ENCODE results near the gene CAMKMT. TPM values are rescaled to one million over a fixed set of nuclear protein-coding genes. Genes with fewer than 3 reads are reported as not detected.

CAMKMT gene
- total RNA-seq, 2 donors from 2014 or later = 12.0 to 12.6 TPM

DNA sequence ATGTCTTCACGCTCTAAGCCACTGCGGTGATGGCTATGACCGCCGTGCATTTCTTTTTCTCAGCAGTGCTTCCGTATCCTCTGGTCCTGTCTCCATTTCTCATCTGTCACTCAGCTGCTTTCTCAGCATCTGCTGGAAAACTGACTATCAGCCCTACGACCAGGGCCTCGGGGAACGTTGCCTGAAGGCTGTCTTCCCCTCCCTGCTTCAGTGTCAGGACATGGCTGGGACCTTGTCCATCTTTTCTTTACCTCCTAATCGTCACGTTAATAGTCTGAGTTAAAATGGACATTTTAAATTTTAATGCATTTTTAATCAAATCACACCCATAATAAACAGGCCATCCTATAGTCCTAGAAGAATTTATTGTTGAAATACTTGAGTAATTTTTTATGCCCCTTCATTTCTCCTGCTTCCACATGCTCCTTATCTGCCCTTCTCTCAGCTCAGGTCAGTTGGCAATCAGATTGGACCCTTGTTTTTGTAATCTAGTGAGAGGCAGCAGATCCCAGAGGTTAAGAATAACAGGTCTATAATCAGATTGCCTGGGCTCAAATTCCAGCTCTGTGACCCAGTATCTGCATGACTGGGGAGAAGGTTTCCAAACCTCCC is 329.5 kb downstream of the CAMKMT start:
- intact Hi-C loops (cut with DNase I) = no loop called here
- DNase-seq (ENCODE audit: low spot score) = no peak

DNA sequence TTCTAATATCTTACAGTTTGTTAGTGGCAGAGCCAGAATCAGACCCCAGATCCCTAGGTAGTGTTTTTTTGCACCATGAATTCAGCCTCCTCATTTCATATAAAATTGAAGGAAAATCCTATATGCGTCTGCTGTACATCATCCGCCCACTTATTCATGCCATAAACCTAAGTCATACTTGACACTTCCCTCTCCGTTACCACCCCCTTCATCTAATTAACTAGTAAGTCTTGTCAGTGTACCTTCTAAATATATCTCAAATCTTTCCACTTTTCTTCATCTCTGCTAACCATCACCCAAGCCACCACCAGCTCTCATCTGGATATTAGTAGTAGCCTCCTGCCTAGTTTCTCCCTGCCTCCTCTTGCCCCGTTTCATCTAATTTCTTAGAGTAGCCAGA is 331.1 kb downstream of the CAMKMT start:
- intact Hi-C loops (cut with DNase I) = no loop called here
- DNase-seq (ENCODE audit: low spot score) = no peak

DNA sequence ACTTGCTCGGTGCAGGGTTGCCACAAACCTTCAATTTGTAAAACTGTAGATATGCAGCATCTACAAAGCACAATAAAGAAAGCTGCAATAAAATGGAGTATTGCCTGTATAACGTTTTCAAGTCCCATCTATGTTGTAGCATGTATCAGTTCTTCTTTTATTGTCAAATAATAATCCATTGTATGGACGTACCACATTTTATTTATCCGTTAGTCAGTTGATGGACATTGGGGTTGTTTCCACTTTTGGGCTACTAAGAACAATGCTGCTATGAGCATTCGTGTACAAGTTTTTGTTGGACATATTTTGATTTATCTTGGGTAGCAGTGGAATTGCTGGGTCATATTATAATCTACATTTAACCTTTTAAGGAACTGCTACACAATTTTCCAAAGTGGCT is 339.1 kb downstream of the CAMKMT start:
- intact Hi-C loops (cut with DNase I) = no loop called here
- DNase-seq (ENCODE audit: low spot score) = no peak

DNA sequence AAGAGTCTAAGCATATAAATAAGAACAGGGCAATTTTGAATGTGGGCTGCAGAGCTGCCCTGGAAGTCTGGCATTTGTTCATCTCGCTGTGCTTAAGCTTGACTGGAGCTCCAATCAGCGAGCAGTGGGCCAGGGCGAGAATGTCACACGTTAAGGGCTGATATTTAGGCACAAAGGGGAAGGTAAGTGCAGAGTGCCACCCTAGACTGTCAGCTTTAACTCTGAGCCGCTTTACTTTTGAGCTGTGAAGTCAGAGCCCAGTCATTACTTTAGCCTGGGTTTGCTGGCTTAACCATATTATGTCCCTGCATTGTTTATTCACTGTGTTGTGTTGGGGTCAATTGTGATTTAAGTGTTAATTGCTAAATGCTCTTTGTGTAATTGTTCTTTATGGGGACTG is 343.6 kb downstream of the CAMKMT start:
- no peak for DNase-seq (ENCODE audit: low spot score)
- intact Hi-C loops (cut with DNase I) = no loop called here

DNA sequence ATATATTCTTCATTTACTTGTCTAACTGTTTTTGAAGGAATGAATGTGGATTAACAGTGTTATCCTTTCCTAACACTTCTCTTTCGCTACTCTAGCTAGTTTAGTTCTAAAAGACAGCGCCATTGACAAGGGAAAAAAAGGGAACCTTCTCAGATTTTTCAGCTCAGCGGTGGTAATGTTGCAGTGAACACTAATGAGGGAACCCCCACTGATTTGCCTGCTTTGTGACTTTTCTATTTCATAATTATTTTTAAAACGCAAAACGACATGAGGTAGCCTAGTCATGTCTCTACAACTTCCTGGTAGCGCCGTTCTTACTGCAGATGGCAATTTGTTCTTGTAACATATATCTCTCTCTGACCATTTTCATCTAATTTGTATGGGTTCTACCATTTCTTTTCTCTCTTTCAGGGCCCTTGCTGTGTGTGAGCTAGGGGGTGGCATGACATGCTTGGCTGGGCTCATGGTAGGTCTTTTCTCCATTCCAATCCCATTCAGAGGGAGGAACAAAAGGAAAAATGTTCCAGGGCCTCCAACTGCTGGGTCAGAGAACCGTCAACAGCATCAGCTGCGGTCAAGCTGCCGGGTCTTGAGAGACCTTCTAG is 344.2 kb downstream of the CAMKMT start:
- intact Hi-C loops (cut with DNase I) = no loop called here
- no peak for DNase-seq (ENCODE audit: low spot score)

DNA sequence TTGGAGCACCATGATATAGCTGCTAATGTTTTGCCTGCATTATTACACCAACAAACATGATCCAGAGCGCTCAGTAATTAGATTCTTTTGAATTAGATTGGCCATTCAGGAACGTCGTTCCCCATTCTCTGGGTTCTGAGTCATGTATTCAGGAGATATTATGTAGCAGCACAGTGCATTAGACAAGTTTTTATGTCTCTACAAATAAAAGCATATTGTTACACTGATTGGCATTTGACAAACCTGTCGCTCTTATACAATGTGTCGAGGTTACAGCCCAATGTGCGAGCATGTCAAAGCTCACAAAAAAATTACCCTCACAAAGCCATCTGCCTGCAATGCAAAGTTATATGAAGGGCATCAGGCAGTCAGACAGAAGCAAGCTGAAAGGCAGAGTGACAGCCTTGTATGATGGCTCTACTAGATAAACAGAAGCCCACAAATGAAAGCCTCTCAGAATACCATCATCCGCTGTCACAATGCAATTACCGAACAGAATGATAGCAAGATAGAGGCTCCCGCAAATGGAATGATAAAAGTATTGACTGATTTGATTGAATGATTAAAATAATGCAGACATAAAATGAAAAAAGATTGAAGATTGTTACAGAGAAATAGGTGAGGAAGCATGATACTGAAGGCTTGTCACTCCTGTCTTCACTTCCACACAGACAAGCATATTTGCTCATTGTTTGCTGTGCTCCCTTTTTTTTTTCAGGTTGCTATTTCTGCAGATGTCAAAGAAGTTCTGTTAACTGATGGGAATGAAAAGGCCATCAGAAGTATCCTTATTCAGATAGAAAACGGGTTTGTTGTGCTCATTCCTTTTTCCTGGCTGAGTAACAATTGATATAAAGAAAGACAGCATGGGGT is 345.2 kb downstream of the CAMKMT start:
- DNase-seq (ENCODE audit: low spot score) = no peak
- intact Hi-C loops (cut with DNase I) = no loop called here

DNA sequence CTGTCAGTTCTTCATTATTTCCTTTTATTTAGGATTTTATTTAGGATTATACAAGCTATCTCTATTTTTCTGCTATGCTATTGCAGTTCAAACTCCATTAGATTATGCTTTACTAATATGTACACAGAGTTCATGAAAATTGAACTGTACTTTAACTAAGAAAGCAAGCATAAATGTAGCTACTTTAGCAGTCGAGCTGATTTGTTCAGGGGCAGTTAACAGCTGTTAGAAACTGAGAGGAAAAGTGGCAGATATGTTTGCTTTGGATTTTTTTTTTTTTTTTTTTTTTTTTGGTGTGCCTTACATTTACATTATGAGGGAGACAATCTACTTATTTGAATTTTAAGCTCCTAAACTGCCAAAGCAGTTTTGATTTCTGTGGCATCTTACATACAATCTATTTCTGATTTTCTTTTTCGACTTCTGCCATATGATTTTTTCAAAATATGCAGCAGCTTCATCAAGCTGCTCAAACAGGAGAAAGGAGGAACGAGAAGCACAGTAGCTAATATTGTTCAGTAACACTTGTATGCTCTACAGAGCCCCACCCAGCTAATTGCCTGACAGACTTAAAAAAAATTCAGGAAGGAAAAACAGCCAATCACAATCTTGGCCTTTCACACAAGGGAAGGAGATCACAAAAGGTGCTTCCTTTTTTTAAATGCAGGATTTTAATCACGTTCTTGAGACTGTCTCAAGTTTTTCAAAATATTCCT is 346.4 kb downstream of the CAMKMT start:
- intact Hi-C loops (cut with DNase I) = no loop called here
- DNase-seq (ENCODE audit: low spot score) = no peak

DNA sequence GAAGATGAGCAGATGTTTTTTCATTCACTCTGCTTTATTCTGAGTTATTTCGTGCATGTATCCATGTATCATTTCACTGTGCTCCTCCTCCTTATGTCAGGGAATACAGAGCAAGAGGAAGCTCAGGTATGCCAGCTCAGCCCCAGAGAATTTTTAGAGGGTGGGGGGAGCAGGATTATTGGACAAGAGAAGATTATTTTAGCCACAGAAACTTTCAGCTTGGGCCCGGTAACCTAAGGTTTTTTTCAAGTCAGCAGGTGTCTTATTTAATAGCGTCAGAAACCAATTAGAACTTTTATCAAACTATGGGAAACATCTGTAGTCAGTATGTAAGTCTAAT is 346.9 kb downstream of the CAMKMT start:
- DNase-seq (ENCODE audit: low spot score) = no peak
- intact Hi-C loops (cut with DNase I) = no loop called here

DNA sequence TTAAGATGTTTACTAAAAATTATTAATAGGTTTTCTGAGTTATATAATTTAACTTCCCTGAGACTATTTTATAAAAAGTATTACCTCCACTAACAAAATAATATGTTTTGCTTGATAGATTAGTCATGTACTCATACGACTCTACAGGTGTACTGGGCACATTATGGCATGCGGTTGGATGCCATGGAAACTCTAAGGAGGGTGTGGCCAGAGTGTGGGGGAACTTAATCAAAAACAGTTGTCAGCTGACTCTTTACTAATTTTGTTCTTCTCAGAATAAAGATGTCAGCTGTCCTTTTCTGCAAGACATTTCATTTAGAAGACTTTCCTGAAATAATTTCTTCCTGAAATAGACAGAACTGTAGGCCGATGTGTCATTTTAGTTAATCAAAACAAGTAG is 351.4 kb downstream of the CAMKMT start:
- DNase-seq (ENCODE audit: low spot score) = no peak
- intact Hi-C loops (cut with DNase I) = no loop called here

DNA sequence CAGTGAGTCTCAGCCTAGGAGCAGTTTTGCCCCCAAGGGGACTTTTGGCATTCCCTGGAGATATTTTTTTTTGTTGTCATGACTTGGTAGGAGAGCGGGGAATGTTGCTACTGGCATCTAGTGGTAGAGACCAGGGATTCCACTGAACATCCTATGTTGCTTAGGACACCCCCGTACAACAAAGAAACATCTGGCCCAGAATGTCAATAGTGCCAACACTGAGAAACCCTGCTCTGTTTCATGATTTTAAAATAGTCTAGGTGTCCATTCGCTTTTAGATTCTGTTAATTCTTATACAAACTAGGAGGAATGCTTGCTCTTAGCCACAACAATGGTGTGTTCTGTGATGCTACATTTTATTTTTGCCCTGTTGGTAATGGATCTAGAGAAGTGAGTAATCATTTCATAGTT is 353.9 kb downstream of the CAMKMT start:
- DNase-seq (ENCODE audit: low spot score) = no peak
- intact Hi-C loops (cut with DNase I) = no loop called here

DNA sequence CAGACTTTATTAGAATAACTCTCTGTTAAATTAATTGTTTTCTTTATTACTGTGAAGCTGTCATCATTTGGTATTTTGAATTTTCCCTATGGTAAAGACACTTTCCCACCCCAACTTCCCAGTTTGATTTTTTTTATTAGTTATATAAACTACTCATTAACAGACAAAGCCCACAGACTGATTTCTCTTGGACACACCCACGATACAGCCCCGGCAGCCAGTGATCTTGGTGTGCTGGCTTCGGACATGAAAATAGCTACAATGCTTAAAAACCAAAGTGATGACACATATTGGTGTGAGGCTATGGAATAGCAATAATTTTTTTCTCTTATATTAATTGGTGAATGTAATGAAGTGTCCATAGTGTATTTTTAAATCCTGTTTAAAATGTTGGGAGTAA is 354.4 kb downstream of the CAMKMT start:
- DNase-seq (ENCODE audit: low spot score) = no peak

DNA sequence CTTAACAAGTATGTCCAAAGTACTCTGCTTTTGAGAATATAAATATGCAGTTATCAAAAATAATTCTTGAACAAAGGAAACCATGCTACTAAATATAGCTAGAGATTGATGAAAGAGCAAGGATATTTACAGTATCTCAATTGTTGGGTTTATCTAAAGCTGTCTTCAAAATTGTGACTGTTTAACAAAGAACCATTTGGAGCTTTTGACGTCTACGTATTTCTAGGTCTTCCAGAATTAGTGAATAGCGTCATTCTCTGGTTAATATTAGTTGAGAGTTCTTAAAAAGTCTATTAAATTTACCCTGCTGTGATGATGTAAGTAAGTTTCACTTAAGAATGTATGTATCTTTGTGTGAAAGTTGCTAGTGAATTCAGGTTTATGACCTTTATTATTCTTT is 356.7 kb downstream of the CAMKMT start:
- no peak for DNase-seq (ENCODE audit: low spot score)
- intact Hi-C loops (cut with DNase I) = no loop called here

More for the DNA sequence above, 354.4 kb downstream of the CAMKMT start:
- intact Hi-C loops (cut with DNase I) = no loop called here

DNA sequence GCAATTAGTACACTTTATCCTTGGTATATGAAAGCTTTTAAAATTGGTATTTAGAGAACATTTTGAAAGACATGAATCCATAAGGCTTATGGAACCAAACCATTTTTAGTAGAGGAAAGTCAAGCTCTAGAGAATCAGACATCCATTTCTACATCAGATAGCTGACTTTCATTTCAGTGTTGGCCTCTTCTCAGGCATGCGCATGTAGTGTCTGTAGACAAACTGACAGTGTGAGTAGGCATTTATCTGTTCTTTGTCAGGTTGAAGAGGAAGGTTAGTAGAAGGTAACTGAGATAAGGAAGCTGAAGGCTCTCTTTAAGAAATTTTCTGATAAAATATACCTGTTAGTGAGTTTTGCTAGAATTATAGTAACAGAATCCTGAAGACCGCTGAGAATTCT is 357.8 kb downstream of the CAMKMT start:
- intact Hi-C loops (cut with DNase I) = no loop called here

DNA sequence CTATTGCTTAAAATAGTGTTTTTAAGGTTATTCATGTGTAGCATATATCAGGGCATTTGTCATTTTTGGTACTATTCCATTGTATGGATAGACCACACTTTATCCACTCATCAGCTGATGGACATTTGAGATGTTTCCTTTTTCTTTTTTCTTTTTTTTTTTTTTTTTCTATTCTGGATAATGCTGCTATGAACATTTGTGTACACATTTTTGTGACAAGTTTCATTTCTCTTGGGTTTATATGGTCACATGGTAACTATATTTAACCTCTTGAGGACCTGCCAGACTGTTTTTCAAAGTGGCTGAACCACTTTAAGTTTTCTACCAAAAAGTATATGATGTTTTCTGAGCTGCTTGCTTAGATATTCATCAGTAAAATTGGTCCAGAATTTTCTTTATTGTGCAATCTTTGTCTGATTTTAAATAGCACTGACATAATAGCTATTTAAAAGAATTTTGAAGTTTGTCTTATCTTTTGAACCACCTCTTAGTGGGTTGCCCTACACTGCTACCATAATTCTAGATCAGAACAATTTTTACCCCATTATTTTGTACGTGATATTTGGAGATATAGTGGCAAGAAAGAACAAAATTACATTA is 360.4 kb downstream of the CAMKMT start:
- no peak for DNase-seq (ENCODE audit: low spot score)
- intact Hi-C loops (cut with DNase I) = no loop called here

More for the DNA sequence above, 357.8 kb downstream of the CAMKMT start:
- DNase-seq (ENCODE audit: low spot score) = no peak

DNA sequence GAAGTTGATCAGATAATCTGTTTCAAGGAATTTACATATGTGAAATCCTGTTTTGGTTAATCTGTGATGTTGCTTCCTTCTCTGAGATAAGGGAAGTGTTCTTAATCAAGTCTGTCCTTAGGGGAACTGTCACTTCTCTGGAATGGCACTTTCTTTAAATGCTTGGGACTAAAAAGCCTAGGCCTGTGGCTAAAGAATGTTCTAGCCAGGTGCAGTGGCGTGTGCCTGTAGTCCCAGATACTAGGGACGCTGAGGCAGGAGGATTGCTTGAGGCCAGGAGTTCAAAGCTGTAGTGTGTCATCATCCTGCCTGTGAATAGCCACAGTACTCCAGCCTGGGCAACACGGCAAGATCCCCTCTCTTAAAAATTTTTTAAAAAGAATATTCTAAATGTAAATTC is 362.2 kb downstream of the CAMKMT start:
- intact Hi-C loops (cut with DNase I) = no loop called here
- no peak for DNase-seq (ENCODE audit: low spot score)

DNA sequence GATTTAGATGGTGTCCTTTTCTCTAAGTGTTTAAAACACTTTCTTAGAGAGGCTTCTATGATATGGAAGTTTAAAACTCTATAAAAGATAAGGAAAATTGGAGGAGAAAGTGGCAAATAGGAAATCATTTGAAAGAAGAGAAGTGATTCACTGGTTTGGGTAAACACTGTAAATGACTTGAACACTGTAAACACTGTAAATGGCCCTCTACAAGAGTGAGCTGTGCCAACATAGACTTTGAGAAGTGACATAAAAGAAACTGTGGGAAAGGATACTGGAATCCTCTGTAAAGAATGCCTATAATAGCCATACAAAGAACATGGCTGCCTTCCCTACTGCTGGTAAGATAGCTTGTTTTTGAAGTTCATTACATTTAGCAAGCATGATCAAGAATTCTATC is 368.8 kb downstream of the CAMKMT start:
- intact Hi-C loops (cut with DNase I) = no loop called here
- DNase-seq (ENCODE audit: low spot score) = no peak

DNA sequence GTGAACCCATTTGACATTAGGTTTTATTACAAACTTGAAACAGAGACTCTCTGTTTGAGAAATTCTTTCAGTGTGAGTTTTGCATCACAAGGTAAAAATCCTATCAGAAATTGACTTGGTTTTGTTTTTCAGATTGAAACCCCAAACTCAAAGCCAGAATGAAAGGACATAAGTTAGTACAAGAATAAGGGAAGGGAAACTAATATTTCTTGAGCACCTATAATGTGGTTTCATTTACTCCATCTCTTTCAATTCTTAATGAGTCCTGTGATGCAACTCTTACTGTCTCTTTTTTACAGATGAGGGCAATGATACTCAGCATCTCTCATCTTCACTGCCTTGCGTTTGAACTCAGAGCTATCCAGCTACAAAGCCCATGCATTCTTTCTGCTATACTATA is 369.8 kb downstream of the CAMKMT start:
- no peak for DNase-seq (ENCODE audit: low spot score)
- intact Hi-C loops (cut with DNase I) = no loop called here

DNA sequence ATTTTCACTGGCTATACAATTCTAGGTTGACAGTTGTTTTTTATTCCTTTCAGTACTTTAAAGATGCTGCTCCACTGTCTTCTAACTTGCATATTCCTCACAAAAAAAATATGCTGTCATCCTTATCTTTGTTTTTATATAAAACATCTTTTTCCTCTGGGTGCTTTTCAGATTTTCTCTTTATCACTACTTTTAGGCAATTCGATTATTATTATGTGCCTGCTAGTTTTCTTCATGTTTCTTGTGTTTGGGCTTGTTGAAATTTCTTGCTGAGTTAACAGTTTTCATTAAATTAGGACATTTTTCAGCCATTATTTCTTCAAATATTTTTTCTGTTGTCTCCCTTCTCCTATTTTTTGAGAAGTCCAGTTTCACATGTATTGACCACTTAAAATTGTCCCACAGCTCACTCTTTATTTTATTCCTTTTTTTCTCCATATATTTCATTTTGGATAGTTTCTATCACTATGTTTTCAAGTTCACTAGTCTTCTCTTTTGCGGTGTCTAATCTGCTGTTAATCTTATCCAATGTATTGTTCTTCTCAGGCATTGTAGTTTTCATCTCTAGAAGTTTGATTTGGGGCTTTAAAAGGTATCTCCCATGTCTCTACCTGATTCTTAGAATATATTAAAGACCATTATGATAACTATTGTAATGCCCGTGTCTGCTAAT is 374.7 kb downstream of the CAMKMT start:
- intact Hi-C loops (cut with DNase I) = no loop called here

DNA sequence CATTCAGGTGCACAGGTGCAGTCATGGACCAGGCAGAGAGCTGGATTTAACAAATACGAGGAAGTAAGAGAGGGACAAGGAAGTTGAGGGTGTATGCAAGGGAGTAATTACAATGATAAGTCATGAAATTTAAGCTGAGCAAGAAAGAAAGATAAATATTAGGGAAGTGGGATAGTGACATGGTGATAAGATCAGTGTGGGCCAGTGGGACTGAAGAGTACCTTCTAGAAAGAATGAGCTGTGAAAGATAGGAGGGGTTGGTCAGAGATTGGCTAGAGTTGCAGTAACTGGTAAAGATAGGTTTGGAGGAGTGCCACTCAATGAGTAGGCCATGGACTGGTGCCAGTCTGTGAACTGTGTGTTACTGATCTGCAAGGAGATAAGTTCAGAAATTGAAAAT is 378.9 kb downstream of the CAMKMT start:
- intact Hi-C loops (cut with DNase I) = no loop called here
- no peak for DNase-seq (ENCODE audit: low spot score)

More for the DNA sequence above, 374.7 kb downstream of the CAMKMT start:
- DNase-seq (ENCODE audit: low spot score) = no peak

Data from posterior vena cava (tissue), 2 donors.